ENCODE results near the gene CPZ. TPM values are rescaled to one million over a fixed set of nuclear protein-coding genes. Genes with fewer than 3 reads are reported as not detected.

The CPZ gene
- total RNA-seq, 1 experiment from 2014 or later, result 9.1 TPM

GRCh38 chr4:8616831-8617230 is 24.3 kb downstream of the CPZ start:
- Histone ChIP-seq H3K27ac (no peak overlapping the region), H3K27me3 (ENCODE audit: insufficient read depth, low read depth) (no peaks in the 10 kb centered on the region), H3K9me2 (ENCODE audit: insufficient read depth) (no peaks in the 10 kb centered on the region), H3K9me3 (ENCODE audit: insufficient read depth, low read depth) (no peaks in the 10 kb centered on the region), H3K36me3 (ENCODE audit: low read depth) (no peaks in the 10 kb centered on the region), H3K4me2 (no peak overlapping the region), H2AFZ (no peak overlapping the region), H3K79me2 (ENCODE audit: low read depth) (no peaks in the 10 kb centered on the region), H3F3A (ENCODE audit: insufficient read depth, low read depth) (no peaks in the 10 kb centered on the region), H3K4me3 (no peak overlapping the region), H3K4me1 (replicated peaks; ENCODE audit: insufficient read depth) (no peaks in the 10 kb centered on the region), H4K20me1 (ENCODE audit: insufficient read depth) (no peaks in the 10 kb centered on the region)
- BruUV-seq (replicated peaks), result no TSS peak
- intact Hi-C loops (cut with micrococcal nuclease; ENCODE audit: unreplicated experiment), result no loop called here
- no peak for DNase-seq
- POLR2A ChIA-PET (ENCODE audit: unreplicated experiment), result no interaction called here
- CTCF ChIA-PET, result no interaction called here
- TF ChIP-seq EZH2 (IDR thresholded peaks at IDR 0.05; ENCODE audit: low read depth) (no peak), CTCF (conservative IDR thresholded peaks at IDR 0.05) (no peak)

- H3K4me2 ChIP-seq, result no peak overlapping the region
- no peak overlapping the region for H3K4me3 ChIP-seq
- no peaks in the 10 kb centered on the region for H3K4me1 ChIP-seq (replicated peaks; ENCODE audit: insufficient read depth)
- CTCF ChIA-PET, result interaction anchor here (0.7 kb wide), 1 partner anchor 145 kb away, joined by 10 read pairs; no protein-coding TSS in a partner anchor
- TF ChIP-seq EZH2 (IDR thresholded peaks at IDR 0.05; ENCODE audit: low read depth), result no peak
- no peak for TF ChIP-seq CTCF (conservative IDR thresholded peaks at IDR 0.05)
- no peaks in the 10 kb centered on the region for H3K9me3 ChIP-seq (ENCODE audit: insufficient read depth, low read depth)
- no peaks in the 10 kb centered on the region for H3F3A ChIP-seq (ENCODE audit: insufficient read depth, low read depth)
- no TSS peak for BruUV-seq (replicated peaks)
- POLR2A ChIA-PET (ENCODE audit: unreplicated experiment), result no interaction called here
- H4K20me1 ChIP-seq (ENCODE audit: insufficient read depth), result no peaks in the 10 kb centered on the region
- no peak overlapping the region for H3K27ac ChIP-seq
- no peaks in the 10 kb centered on the region for H3K36me3 ChIP-seq (ENCODE audit: low read depth)
- intact Hi-C loops (cut with micrococcal nuclease; ENCODE audit: unreplicated experiment), result no loop called here
- no peaks in the 10 kb centered on the region for H3K9me2 ChIP-seq (ENCODE audit: insufficient read depth)
- no peak for DNase-seq
- H2AFZ ChIP-seq, result no peak overlapping the region
- no peaks in the 10 kb centered on the region for H3K27me3 ChIP-seq (ENCODE audit: insufficient read depth, low read depth)
- no peaks in the 10 kb centered on the region for H3K79me2 ChIP-seq (ENCODE audit: low read depth)
Measured at GRCh38 chr4:8617486-8618040, 25.0 kb downstream of the CPZ start.

GRCh38 chr4:8618421-8618820 is 25.9 kb downstream of the CPZ start:
- no peak overlapping the region for H3K27ac ChIP-seq
- POLR2A ChIA-PET (ENCODE audit: unreplicated experiment), result no interaction called here
- no peak overlapping the region for H3K4me3 ChIP-seq
- H3K27me3 ChIP-seq (ENCODE audit: insufficient read depth, low read depth), result no peaks in the 10 kb centered on the region
- no peaks in the 10 kb centered on the region for H3K9me2 ChIP-seq (ENCODE audit: insufficient read depth)
- BruUV-seq (replicated peaks), result no TSS peak
- no peaks in the 10 kb centered on the region for H3K36me3 ChIP-seq (ENCODE audit: low read depth)
- H3K9me3 ChIP-seq (ENCODE audit: insufficient read depth, low read depth), result no peaks in the 10 kb centered on the region
- intact Hi-C loops (cut with micrococcal nuclease; ENCODE audit: unreplicated experiment), result no loop called here
- DNase-seq, result no peak
- CTCF ChIA-PET, result interaction anchor here (0.7 kb wide), 1 partner anchor 146 kb away, joined by 10 read pairs; no protein-coding TSS in a partner anchor
- no peak overlapping the region for H3K4me2 ChIP-seq
- H4K20me1 ChIP-seq (ENCODE audit: insufficient read depth), result no peaks in the 10 kb centered on the region
- no peaks in the 10 kb centered on the region for H3F3A ChIP-seq (ENCODE audit: insufficient read depth, low read depth)
- no peak for TF ChIP-seq EZH2 (IDR thresholded peaks at IDR 0.05; ENCODE audit: low read depth)
- no peak for TF ChIP-seq CTCF (conservative IDR thresholded peaks at IDR 0.05)
- no peaks in the 10 kb centered on the region for H3K79me2 ChIP-seq (ENCODE audit: low read depth)
- H3K4me1 ChIP-seq (replicated peaks; ENCODE audit: insufficient read depth), result no peaks in the 10 kb centered on the region
- no peak overlapping the region for H2AFZ ChIP-seq
